TTC549 (cell line): ENCODE measurements around the gene CHAC1.
"Not testable (repeated sequence)": the region's sequence is repeated elsewhere in the genome, so short reads cannot be mapped to it uniquely, and the experiment has no call there.

Experiments used
- FAIRE-seq: peaks from 2 replicates; lab custom pipeline; 2012; peaks lifted over from hg19 to GRCh38; lab: Jason Lieb, UNC

Gene CHAC1

GRCh38 chr15:40938536-40938870, 14.8 kb upstream of the CHAC1 start:
- FAIRE-seq, result no peak

- FAIRE-seq, result no peak
Measured at GRCh38 chr15:40940296-40940801, 12.9 kb upstream of the CHAC1 start.

GRCh38 chr15:40941068-40941527, 12.2 kb upstream of the CHAC1 start:
- no peak for FAIRE-seq

GRCh38 chr15:40941528-40942336, 11.5 kb upstream of the CHAC1 start:
- FAIRE-seq, result no peak

- no peak for FAIRE-seq
Measured at GRCh38 chr15:40942337-40942854, 10.9 kb upstream of the CHAC1 start.

- FAIRE-seq, result no peak
Measured at GRCh38 chr15:40942878-40943277, 10.4 kb upstream of the CHAC1 start.

- no peak for FAIRE-seq
Measured at GRCh38 chr15:40943764-40944365, 9.4 kb upstream of the CHAC1 start.

GRCh38 chr15:40944510-40945296, 8.6 kb upstream of the CHAC1 start:
- no peak for FAIRE-seq

GRCh38 chr15:40948706-40949473, 4.4 kb upstream of the CHAC1 start:
- no peak for FAIRE-seq

GRCh38 chr15:40949756-40950207, 3.5 kb upstream of the CHAC1 start:
- FAIRE-seq, result no peak

GRCh38 chr15:40951764-40952163, 1.5 kb upstream of the CHAC1 start:
- no peak for FAIRE-seq

- FAIRE-seq, result no peak
Measured at GRCh38 chr15:40952301-40952900, 870 bp upstream of the CHAC1 start.

- no peak for FAIRE-seq
Measured at GRCh38 chr15:40953713-40954074, 423 bp downstream of the CHAC1 start.

- not testable (repeated sequence) for FAIRE-seq
Measured at GRCh38 chr15:40954158-40954848, 1.0 kb downstream of the CHAC1 start.

- FAIRE-seq, result no peak
Measured at GRCh38 chr15:40955141-40955903, 2.1 kb downstream of the CHAC1 start.

GRCh38 chr15:40955930-40956540, 2.8 kb downstream of the CHAC1 start:
- no peak for FAIRE-seq

- FAIRE-seq, result no peak
Measured at GRCh38 chr15:40956541-40956982, 3.3 kb downstream of the CHAC1 start.

GRCh38 chr15:40957041-40957555, 3.8 kb downstream of the CHAC1 start:
- no peak for FAIRE-seq

- no peak for FAIRE-seq
Measured at GRCh38 chr15:40957581-40958051, 4.3 kb downstream of the CHAC1 start.
